Osteoblast (primary cell): ENCODE data around the gene ARFGAP3. TPM values are rescaled to one million over a fixed set of nuclear protein-coding genes. Genes with fewer than 3 reads are reported as not detected.

Source experiments
- DNase-seq: peaks from one replicate; pipeline ENCODE4 v3.0.0; 2011; ENCODE audit warnings: low spot score, mixed read lengths; ENCODE audit not compliant: insufficient read length; ENCODE audit errors: missing footprints
- H2AFZ ChIP-seq: 2 replicates; pipeline ENCODE4 v1.6.0; 2011; ENCODE audit warnings: mild to moderate bottlenecking, low read length
- H3K27ac ChIP-seq: 2 replicates; pipeline ENCODE4 v1.5.1; 2011; ENCODE audit warnings: mild to moderate bottlenecking, low read depth, low read length, moderate library complexity
- H3K27me3 ChIP-seq: 2 replicates; pipeline ENCODE4 v1.6.0; 2012; ENCODE audit warnings: mild to moderate bottlenecking, control low read depth, inconsistent platforms, low read length, moderate library complexity; ENCODE audit not compliant: insufficient read depth
- H3K36me3 ChIP-seq: 2 replicates; pipeline ENCODE4 v1.5.1; 2011; ENCODE audit warnings: mild to moderate bottlenecking, low read length, control low read depth, moderate library complexity; ENCODE audit not compliant: insufficient read depth
- H3K4me1 ChIP-seq: 2 replicates; pipeline ENCODE4 v1.5.1; 2011; ENCODE audit warnings: mild to moderate bottlenecking, low read length, control low read depth, moderate library complexity; ENCODE audit not compliant: insufficient read depth
- H3K4me2 ChIP-seq: 2 replicates; pipeline ENCODE4 v1.6.0; 2011; ENCODE audit warnings: mild to moderate bottlenecking, low read length; ENCODE audit not compliant: insufficient read depth
- H3K4me3 ChIP-seq: fragments of 200-600 bp; sonication (generic); 3 replicates; pipeline ENCODE4 v1.5.1; 2012; ENCODE audit warnings: mild to moderate bottlenecking, low read length, inconsistent platforms; ENCODE audit not compliant: insufficient read depth
- H3K79me2 ChIP-seq: 2 replicates; pipeline ENCODE4 v1.6.0; 2012; ENCODE audit warnings: mild to moderate bottlenecking, low read length, control low read depth, inconsistent platforms; ENCODE audit not compliant: insufficient read depth
- H3K9me3 ChIP-seq: 2 replicates; pipeline ENCODE4 v1.5.1; 2011; ENCODE audit warnings: low read depth, low read length, control low read depth
- H4K20me1 ChIP-seq: 2 replicates; pipeline ENCODE4 v1.6.0; 2012; ENCODE audit warnings: mild to moderate bottlenecking, low read length, control low read depth; ENCODE audit not compliant: insufficient read depth
- total RNA-seq: library from RNA; depleted of rRNA; stranded (reverse); fragments of >200 nt; gene quantifications from 2 replicates; pipeline ENCODE4 v1.2.3, GENCODE V29; 2012
- TF ChIP-seq, protein P1 (sequence below): IDR thresholded peaks from 2 replicates; pipeline ENCODE4 v1.5.1; 2011; ENCODE audit warnings: mild to moderate bottlenecking, low read depth, low read length, moderate library complexity; ENCODE audit errors: extremely low read depth

The ARFGAP3 gene
- total RNA-seq, 1 donor: 90.5 TPM

DNA sequence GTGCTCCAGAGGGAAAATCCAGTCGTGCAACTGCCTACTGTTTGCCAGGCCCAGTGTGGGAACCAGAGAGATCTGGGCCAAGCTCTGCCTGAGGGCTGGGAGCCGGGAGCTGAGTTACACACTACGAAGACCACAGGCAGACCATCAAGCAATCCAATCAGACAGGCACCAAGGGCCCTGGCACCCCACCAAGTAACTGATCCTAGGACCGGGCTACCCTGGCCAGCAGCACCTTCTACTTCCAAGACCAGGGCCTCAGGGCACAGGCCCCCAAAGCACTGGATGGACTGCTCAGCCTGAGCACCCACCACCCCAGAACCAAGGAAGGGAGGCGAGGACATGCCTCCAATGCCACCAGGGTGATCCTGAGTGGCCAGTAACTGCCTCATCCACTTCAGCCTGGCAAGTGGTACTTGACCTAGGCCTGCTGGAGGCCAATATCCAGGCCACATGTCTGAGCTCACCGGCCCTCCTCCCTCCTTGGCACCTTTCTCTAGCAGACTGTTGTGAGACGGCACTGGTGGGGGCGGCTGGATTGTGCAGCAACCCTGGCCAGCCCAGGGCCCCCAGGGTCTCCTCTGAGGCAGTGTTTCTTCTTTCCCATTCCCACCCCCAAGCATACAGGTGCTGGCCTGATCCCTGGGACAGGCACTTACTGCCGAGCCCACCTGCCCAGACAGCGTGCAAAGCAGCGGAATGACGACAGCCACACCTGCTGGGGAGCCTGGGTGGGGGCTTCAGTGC is 20.7 kb upstream of the ARFGAP3 start:
- TF ChIP-seq, protein P1, sequence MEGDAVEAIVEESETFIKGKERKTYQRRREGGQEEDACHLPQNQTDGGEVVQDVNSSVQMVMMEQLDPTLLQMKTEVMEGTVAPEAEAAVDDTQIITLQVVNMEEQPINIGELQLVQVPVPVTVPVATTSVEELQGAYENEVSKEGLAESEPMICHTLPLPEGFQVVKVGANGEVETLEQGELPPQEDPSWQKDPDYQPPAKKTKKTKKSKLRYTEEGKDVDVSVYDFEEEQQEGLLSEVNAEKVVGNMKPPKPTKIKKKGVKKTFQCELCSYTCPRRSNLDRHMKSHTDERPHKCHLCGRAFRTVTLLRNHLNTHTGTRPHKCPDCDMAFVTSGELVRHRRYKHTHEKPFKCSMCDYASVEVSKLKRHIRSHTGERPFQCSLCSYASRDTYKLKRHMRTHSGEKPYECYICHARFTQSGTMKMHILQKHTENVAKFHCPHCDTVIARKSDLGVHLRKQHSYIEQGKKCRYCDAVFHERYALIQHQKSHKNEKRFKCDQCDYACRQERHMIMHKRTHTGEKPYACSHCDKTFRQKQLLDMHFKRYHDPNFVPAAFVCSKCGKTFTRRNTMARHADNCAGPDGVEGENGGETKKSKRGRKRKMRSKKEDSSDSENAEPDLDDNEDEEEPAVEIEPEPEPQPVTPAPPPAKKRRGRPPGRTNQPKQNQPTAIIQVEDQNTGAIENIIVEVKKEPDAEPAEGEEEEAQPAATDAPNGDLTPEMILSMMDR: no peak
- Histone ChIP-seq H3K4me3 (no peak overlapping the region), H3K36me3 (peaks cover 61% of the 10 kb centered on the region), H3K4me2 (no peak overlapping the region), H3K4me1 (no peaks in the 10 kb centered on the region), H3K79me2 (no peaks in the 10 kb centered on the region), H3K9me3 (no peaks in the 10 kb centered on the region), H4K20me1 (peaks cover 7% of the 10 kb centered on the region), H3K27me3 (no peaks in the 10 kb centered on the region), H3K27ac (no peak overlapping the region), H2AFZ (no peak overlapping the region)
- peak; percentile 57 for DNase-seq

DNA sequence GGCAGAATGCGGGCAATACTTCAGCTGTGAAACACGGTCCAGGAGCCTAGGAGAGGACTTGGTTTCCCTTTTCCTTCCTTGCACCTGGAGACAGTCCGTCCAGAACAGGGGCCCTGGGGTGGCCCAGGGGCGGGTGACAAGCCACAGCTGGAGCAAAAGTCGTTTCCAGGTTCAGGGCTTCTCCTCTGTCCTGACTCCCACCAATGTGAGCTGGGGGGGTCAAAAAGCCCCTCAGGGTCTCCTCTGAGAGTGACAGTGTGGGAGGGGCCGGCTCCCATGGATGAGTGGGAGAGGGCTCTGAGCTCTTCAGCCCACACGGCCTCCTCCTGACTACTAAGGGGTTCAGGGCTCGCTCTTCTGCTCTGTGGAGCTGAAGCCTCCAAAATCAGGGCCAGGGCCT is 20.1 kb upstream of the ARFGAP3 start:
- TF ChIP-seq, protein P1: no peak
- Histone ChIP-seq H3K9me3 (no peaks in the 10 kb centered on the region), H3K79me2 (no peaks in the 10 kb centered on the region), H3K4me2 (no peak overlapping the region), H3K27ac (no peak overlapping the region), H3K4me3 (no peak overlapping the region), H4K20me1 (peaks cover 3% of the 10 kb centered on the region), H2AFZ (no peak overlapping the region), H3K27me3 (no peaks in the 10 kb centered on the region), H3K36me3 (peaks cover 62% of the 10 kb centered on the region), H3K4me1 (no peaks in the 10 kb centered on the region)
- peak; percentile 68 for DNase-seq

DNA sequence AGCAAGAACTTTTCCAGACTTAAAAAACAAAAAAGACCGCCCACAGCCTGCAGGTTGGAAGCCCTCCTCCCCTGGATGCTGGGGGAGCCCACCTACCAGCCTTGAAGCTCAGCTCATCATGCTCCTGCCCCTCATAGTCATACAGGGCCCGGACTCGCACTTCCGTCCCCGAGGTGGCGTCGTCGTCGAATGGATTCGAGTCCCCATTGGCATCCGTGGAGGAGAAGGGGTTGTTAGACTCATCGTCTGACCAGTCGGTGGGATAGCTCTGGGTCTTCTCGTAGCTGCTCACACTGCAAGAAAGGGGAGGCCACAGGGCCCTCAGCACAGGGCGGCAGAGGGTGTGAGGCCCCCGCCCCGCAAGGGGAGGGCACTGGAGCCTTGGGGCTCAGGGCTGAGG is 19.0 kb upstream of the ARFGAP3 start:
- H3K9me3 ChIP-seq: no peaks in the 10 kb centered on the region
- H3K4me3 ChIP-seq: no peak overlapping the region
- H3K27ac ChIP-seq: no peak overlapping the region
- TF ChIP-seq, protein P1: no peak
- peak; percentile 52 for DNase-seq
- H3K36me3 ChIP-seq: peaks cover 60% of the 10 kb centered on the region
- no peak overlapping the region for H3K4me2 ChIP-seq
- H3K27me3 ChIP-seq: no peaks in the 10 kb centered on the region
- H4K20me1 ChIP-seq: peaks cover 5% of the 10 kb centered on the region
- no peak overlapping the region for H2AFZ ChIP-seq
- H3K4me1 ChIP-seq: no peaks in the 10 kb centered on the region
- no peaks in the 10 kb centered on the region for H3K79me2 ChIP-seq

DNA sequence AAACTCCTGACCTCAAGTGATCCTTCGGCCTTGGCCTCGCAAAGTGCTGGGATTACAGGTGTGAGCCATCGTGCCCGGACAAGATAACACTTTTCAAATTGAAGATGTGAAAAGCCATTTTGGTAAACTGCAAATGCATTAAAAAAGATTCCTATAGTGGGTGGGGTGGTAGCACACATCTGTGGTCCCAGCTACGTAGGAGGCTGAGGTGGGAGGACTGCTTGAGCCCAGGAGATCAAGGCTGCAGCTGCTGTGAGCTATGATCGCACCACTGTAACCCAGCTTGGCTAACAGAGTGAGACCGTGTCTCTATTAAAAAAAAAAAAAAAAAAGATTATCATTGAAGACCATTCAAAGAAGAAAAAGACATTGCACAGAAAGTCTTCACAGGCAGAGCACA is 16.9 kb upstream of the ARFGAP3 start:
- peaks cover 58% of the 10 kb centered on the region for H3K36me3 ChIP-seq
- H3K4me3 ChIP-seq: no peak overlapping the region
- H3K9me3 ChIP-seq: no peaks in the 10 kb centered on the region
- H2AFZ ChIP-seq: no peak overlapping the region
- H3K4me1 ChIP-seq: peaks cover 3% of the 10 kb centered on the region
- H3K27ac ChIP-seq: no peak overlapping the region
- H3K4me2 ChIP-seq: no peak overlapping the region
- H3K27me3 ChIP-seq: no peaks in the 10 kb centered on the region
- H4K20me1 ChIP-seq: peaks cover 5% of the 10 kb centered on the region
- TF ChIP-seq, protein P1: no peak
- no peaks in the 10 kb centered on the region for H3K79me2 ChIP-seq
- DNase-seq: no peak
